OCI-LY7 (cell line): Measurements from ENCODE around the gene FOXP1.

Source experiments
- CTCF ChIP-seq: fragments of 200-600 bp; sonication (generic); conservative IDR thresholded peaks from 2 replicates; pipeline ENCODE4 v1.5.1; 2014; ENCODE audit warnings: mild to moderate bottlenecking, antibody characterized with exemption, low read length, moderate library complexity, mixed read lengths
- EZH2phosphoT487 ChIP-seq: fragments of 200-600 bp; sonication (generic); IDR thresholded peaks from 2 replicates; pipeline ENCODE4 v1.6.1; 2018; ENCODE audit warnings: low read depth, borderline replicate concordance, mild to moderate bottlenecking, mixed run types, antibody characterized with exemption, low read length, moderate library complexity, mixed read lengths

- no peak for TF ChIP-seq CTCF
- TF ChIP-seq EZH2phosphoT487, result no peak
Observed at GRCh38 chr3:71495708-71496472, 87.6 kb downstream of the FOXP1 start.
